Measurements from ENCODE around the gene NR4A3. TPM values are rescaled to one million over a fixed set of nuclear protein-coding genes. Genes with fewer than 3 reads are reported as not detected.

Gene NR4A3
- total and polyA plus RNA-seq, 9 of the 15 experiments (the other 6 are each of a cell fraction or from before 2014, with no cell fraction given): 0.04 to 0.07 TPM; not detected in 7

DNA sequence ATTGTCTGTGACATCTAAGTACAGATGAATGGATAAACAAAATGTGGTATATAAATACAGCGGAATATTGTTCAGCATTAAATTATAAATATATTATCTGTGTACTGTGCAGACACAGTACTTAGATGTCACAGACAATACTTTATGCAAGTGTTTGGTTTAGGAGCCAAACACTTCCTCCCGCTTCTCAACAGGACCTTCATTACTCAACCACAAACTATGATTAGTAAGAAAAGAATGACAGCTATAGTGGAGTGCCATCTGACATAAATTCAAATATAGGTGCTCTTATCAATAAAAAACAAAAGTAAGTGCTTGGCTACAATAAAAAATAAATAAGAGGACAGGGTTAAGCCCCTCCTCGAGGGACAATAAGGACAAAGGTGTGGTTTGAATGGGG lies 45.9 kb downstream of the NR4A3 start (continued):
- TF ChIP-seq PURB (CRISPR knock-in tag; IDR thresholded peaks at IDR 0.05; ENCODE audit: low read depth): no peak
- TF ChIP-seq KAT8 (IDR thresholded peaks at IDR 0.05; ENCODE audit: low read depth): no peak
- no peak for TF ChIP-seq TFAM (CRISPR knock-in tag; conservative IDR thresholded peaks at IDR 0.05)
- no peak for TF ChIP-seq NR4A1 (CRISPR knock-in tag; IDR thresholded peaks at IDR 0.05)
- no peak for TF ChIP-seq NR4A1 (tag; IDR thresholded peaks at IDR 0.05)
- TF ChIP-seq KAT7 (CRISPR knock-in tag; IDR thresholded peaks at IDR 0.05; ENCODE audit: borderline replicate concordance): no peak
- no peak for TF ChIP-seq KDM4B (IDR thresholded peaks at IDR 0.05; ENCODE audit: borderline replicate concordance in 2 of 2, low read depth in 1 of 2)
- TF ChIP-seq, protein P1, sequence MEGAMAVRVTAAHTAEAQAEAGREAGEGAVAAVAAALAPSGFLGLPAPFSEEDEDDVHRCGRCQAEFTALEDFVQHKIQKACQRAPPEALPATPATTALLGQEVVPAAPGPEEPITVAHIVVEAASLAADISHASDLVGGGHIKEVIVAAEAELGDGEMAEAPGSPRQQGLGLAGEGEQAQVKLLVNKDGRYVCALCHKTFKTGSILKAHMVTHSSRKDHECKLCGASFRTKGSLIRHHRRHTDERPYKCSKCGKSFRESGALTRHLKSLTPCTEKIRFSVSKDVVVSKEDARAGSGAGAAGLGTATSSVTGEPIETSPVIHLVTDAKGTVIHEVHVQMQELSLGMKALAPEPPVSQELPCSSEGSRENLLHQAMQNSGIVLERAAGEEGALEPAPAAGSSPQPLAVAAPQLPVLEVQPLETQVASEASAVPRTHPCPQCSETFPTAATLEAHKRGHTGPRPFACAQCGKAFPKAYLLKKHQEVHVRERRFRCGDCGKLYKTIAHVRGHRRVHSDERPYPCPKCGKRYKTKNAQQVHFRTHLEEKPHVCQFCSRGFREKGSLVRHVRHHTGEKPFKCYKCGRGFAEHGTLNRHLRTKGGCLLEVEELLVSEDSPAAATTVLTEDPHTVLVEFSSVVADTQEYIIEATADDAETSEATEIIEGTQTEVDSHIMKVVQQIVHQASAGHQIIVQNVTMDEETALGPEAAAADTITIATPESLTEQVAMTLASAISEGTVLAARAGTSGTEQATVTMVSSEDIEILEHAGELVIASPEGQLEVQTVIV (CRISPR knock-in tag; IDR thresholded peaks at IDR 0.05; ENCODE audit: borderline replicate concordance): no peak
- TF ChIP-seq ATF1 (CRISPR knock-in tag; IDR thresholded peaks at IDR 0.05): no peak
- TF ChIP-seq ATF1 (tag; IDR thresholded peaks at IDR 0.05): no peak
- no peak for TF ChIP-seq DACH1 (IDR thresholded peaks at IDR 0.05; ENCODE audit: partially characterized antibody)

DNA sequence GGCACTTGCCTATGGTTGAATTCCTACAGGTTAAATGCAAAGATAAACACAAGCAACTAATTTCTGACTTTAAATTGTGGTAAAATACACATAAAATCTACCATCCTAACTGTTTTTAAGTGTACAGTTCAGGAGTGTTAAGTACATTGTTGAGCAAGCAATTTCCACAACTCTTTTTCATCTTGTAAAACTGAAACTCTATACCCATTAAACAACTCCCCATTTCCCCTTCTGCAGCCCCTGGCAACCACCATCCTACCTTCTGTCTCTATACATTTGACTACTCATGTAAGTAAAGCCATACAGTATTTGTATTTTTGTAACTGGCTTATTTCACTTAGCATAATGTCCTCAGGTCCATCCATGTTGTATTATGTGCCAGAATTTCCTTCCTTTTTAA lies 46.3 kb downstream of the NR4A3 start:
- intact Hi-C loops (cut with micrococcal nuclease): no loop called here
- POLR2A ChIA-PET: no interaction called here
- TF ChIP-seq ZNF764 (CRISPR knock-in tag; IDR thresholded peaks at IDR 0.05; ENCODE audit: low read depth): no peak
- no peak for TF ChIP-seq NFXL1 (CRISPR knock-in tag; IDR thresholded peaks at IDR 0.05)
- no peak for TF ChIP-seq CTBP1 (IDR thresholded peaks at IDR 0.05; ENCODE audit: borderline replicate concordance)
- no peak for TF ChIP-seq SPI1 (IDR thresholded peaks at IDR 0.05; ENCODE audit: borderline replicate concordance, low read depth, low read length)
- TF ChIP-seq RHOXF2B (CRISPR knock-in tag; conservative IDR thresholded peaks at IDR 0.05): no peak
- no peak for TF ChIP-seq KAT2B (IDR thresholded peaks at IDR 0.05; ENCODE audit: low read depth, low read length)
- TF ChIP-seq NR2F6 (CRISPR knock-in tag; IDR thresholded peaks at IDR 0.05): no peak
- TF ChIP-seq ZNF24 (IDR thresholded peaks at IDR 0.05): no peak
- TF ChIP-seq NFIC (IDR thresholded peaks at IDR 0.05): no peak
- TF ChIP-seq FOSL1 (tag; conservative IDR thresholded peaks at IDR 0.05): no peak
- TF ChIP-seq MEF2A (IDR thresholded peaks at IDR 0.05; ENCODE audit: control insufficient read depth, low read depth, low read length): no peak
- TF ChIP-seq, protein P2, sequence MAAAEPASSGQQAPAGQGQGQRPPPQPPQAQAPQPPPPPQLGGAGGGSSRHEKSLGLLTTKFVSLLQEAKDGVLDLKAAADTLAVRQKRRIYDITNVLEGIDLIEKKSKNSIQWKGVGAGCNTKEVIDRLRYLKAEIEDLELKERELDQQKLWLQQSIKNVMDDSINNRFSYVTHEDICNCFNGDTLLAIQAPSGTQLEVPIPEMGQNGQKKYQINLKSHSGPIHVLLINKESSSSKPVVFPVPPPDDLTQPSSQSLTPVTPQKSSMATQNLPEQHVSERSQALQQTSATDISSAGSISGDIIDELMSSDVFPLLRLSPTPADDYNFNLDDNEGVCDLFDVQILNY (CRISPR knock-in tag; IDR thresholded peaks at IDR 0.05): no peak
- no peak for TF ChIP-seq XRCC5 (IDR thresholded peaks at IDR 0.05; ENCODE audit: low read depth, low read length)
- no peak for TF ChIP-seq HMG20B (CRISPR knock-in tag; IDR thresholded peaks at IDR 0.05)

More for the DNA sequence above, 46.3 kb downstream of the NR4A3 start:
- Histone ChIP-seq H3K9me1 (ENCODE audit: control insufficient read depth, insufficient read depth, low read length) (no peaks in the 10 kb centered on the region), H4K20me1 (replicated peaks; ENCODE audit: control insufficient read depth, insufficient read depth, low read length) (no peaks in the 10 kb centered on the region), H3K9me3 (replicated peaks; ENCODE audit: control insufficient read depth, insufficient read depth, low read depth, low read length) (no peaks in the 10 kb centered on the region), H2AFZ (ENCODE audit: low read depth, low read length) (no peak overlapping the region), H3K4me1 (replicated peaks in 1 of 2; ENCODE audit: control insufficient read depth in 2 of 2, insufficient read depth in 2 of 2, low read length in 2 of 2) (no peaks in the 10 kb centered on the region; a peak in 1 of 5 replicates), H3K4me3 (no peak overlapping the region), H3K79me2 (ENCODE audit: control insufficient read depth, insufficient read depth, low read length) (no peaks in the 10 kb centered on the region), H3K9ac (ENCODE audit: insufficient read depth in 1 of 2, low read depth in 2 of 2, low read length in 2 of 2) (no peak overlapping the region), H3K27ac (ENCODE audit: extremely low read depth, low read depth, low read length) (no peak overlapping the region), H3K27me3 (ENCODE audit: control insufficient read depth in 2 of 2, insufficient read depth in 2 of 2, low read length in 2 of 2) (no peaks in the 10 kb centered on the region), H3K4me2 (ENCODE audit: insufficient read depth, low read length) (no peak overlapping the region), H3K36me3 (ENCODE audit: control insufficient read depth, insufficient read depth, low read length) (no peaks in the 10 kb centered on the region)
- ATAC-seq: no peak
- CTCF ChIA-PET (ENCODE audit: low intra/inter-chr PET ratio): no interaction called here
- BruUV-seq (replicated peaks): no TSS peak
- in situ Hi-C loops (cut with MboI): no loop called here
- DNase-seq (ENCODE audit: extremely low read depth in 1 of 4, low spot score in 3 of 4): no peak
- no peak for FAIRE-seq
